HepG2 (cell line): Measurements from ENCODE around the gene RNPS1. TPM values are rescaled to one million over a fixed set of nuclear protein-coding genes. Genes with fewer than 3 reads are reported as not detected.

Experiments used
- BCL6 ChIP-seq: IDR thresholded peaks from 2 replicates; pipeline ENCODE4 v1.6.1; 2016; ENCODE audit warnings: missing genetic modification reagents, missing compliant biosample characterization
- CBX1 ChIP-seq: IDR thresholded peaks from one replicate; pipeline ENCODE4 v1.6.1; 2016; ENCODE audit warnings: antibody characterized with exemption, low read depth
- CREM ChIP-seq, 2 experiments: sonication (generic) in 1 of 2; formaldehyde crosslinking in 1 of 2; IDR thresholded peaks; 2 replicates each; pipeline versions ENCODE4 v1.4.0 to v1.6.1; 2016 to 2020; ENCODE audit warnings: antibody characterized with exemption in 1 of 2, mild to moderate bottlenecking in 1 of 2, missing genetic modification reagents in 1 of 2
- ELF4 ChIP-seq: sonication (generic); formaldehyde crosslinking; IDR thresholded peaks from 2 replicates; pipeline ENCODE4 v1.5.0; 2020; ENCODE audit warnings: missing genetic modification reagents, mild to moderate bottlenecking, moderate library complexity, borderline replicate concordance
- FLYWCH1 ChIP-seq: sonication (generic); formaldehyde crosslinking; IDR thresholded peaks from 2 replicates; pipeline ENCODE4 v1.8.1; 2023; ENCODE audit warnings: mild to moderate bottlenecking, missing genetic modification reagents
- FOXC1 ChIP-seq: sonication (generic); formaldehyde crosslinking; IDR thresholded peaks from 2 replicates; pipeline ENCODE4 v1.8.0; 2022; ENCODE audit warnings: mild to moderate bottlenecking, missing genetic modification reagents, borderline replicate concordance
- FOXO1 ChIP-seq: sonication (generic); formaldehyde crosslinking; IDR thresholded peaks from 2 replicates; pipeline ENCODE4 v1.4.0; 2020; ENCODE audit warnings: missing genetic modification reagents
- HOXA9 ChIP-seq: sonication (generic); formaldehyde crosslinking; IDR thresholded peaks from 2 replicates; pipeline ENCODE4 v1.8.1; 2022; ENCODE audit warnings: missing genetic modification reagents, mild to moderate bottlenecking, moderate library complexity, borderline replicate concordance
- PCBP2 ChIP-seq: fragments of 200-400 bp; formaldehyde crosslinking; optimal IDR thresholded peaks from 2 replicates; pipeline ENCODE3; 2018; ENCODE audit warnings: low read length, low read depth; ENCODE audit not compliant: poor library complexity, severe bottlenecking
- RFXAP ChIP-seq: sonication (generic); formaldehyde crosslinking; IDR thresholded peaks from 2 replicates; pipeline ENCODE4 v1.4.0; 2020; ENCODE audit warnings: missing genetic modification reagents, borderline replicate concordance
- SYNCRIP ChIP-seq: fragments of 200-400 bp; formaldehyde crosslinking; IDR thresholded peaks from 2 replicates; pipeline ENCODE4 v1.6.1; 2018; ENCODE audit warnings: mild to moderate bottlenecking, low read depth, low read length; ENCODE audit not compliant: insufficient read depth
- XBP1 ChIP-seq: sonication (generic); formaldehyde crosslinking; IDR thresholded peaks from 2 replicates; pipeline ENCODE4 v1.5.0; 2020; ENCODE audit warnings: missing genetic modification reagents
- ZNF225 ChIP-seq: sonication (generic); formaldehyde crosslinking; IDR thresholded peaks from 2 replicates; pipeline ENCODE4 v1.4.0; 2020; ENCODE audit warnings: mild to moderate bottlenecking, missing genetic modification reagents
- ZNF367 ChIP-seq: sonication (generic); formaldehyde crosslinking; IDR thresholded peaks from 2 replicates; pipeline ENCODE4 v1.4.0; 2020; ENCODE audit warnings: missing genetic modification reagents, borderline replicate concordance
- ZNF670 ChIP-seq: sonication (generic); formaldehyde crosslinking; IDR thresholded peaks from 2 replicates; pipeline ENCODE4 v1.8.0; 2022; ENCODE audit warnings: mild to moderate bottlenecking, missing genetic modification reagents, borderline replicate concordance
- ZNF678 ChIP-seq: sonication (generic); formaldehyde crosslinking; IDR thresholded peaks from 2 replicates; pipeline ENCODE4 v1.4.0; 2020; ENCODE audit warnings: mild to moderate bottlenecking, missing genetic modification reagents
- ZNF737 ChIP-seq: sonication (generic); formaldehyde crosslinking; IDR thresholded peaks from 2 replicates; pipeline ENCODE4 v1.5.0; 2020; ENCODE audit warnings: missing genetic modification reagents, mild to moderate bottlenecking, borderline replicate concordance
- ZNF772 ChIP-seq: sonication (generic); formaldehyde crosslinking; IDR thresholded peaks from 2 replicates; pipeline ENCODE4 v1.5.0; 2020; ENCODE audit warnings: mild to moderate bottlenecking, missing genetic modification reagents
- ZNF792 ChIP-seq: IDR thresholded peaks from 2 replicates; pipeline ENCODE4 v1.6.1; 2016
- polyA plus RNA-seq, 8 experiments: library from polyadenylated mRNA; depleted of rRNA in 3 of 8; stranded (reverse) in 7 of 8; unstranded in 1 of 8; fragments of >200 nt; fragmentation: Illumina TruSeq in 4 of 8; extraction: Trizol in 4 of 8; gene quantifications; 2 replicates each; pipeline versions ENCODE4 v1.2.1 to v1.2.3, GENCODE V29; 2011 to 2016; ENCODE audit warnings: low read depth in 4 of 8, missing spikeins in 1 of 8, mixed read lengths in 1 of 8; ENCODE audit not compliant: insufficient read depth in 1 of 8
- total RNA-seq, 5 experiments: library from RNA; depleted of rRNA; stranded (reverse); fragments of >200 nt; fragmentation: Illumina TruSeq; extraction: Trizol; gene quantifications; 2 replicates each; pipeline ENCODE4 v1.2.3, GENCODE V29; 2016; ENCODE audit warnings: low read depth in 1 of 5
- TF ChIP-seq, protein P1 (sequence below): sonication (generic); formaldehyde crosslinking; IDR thresholded peaks from 2 replicates; pipeline ENCODE4 v1.5.1; 2020; ENCODE audit warnings: missing genetic modification reagents, mild to moderate bottlenecking, borderline replicate concordance
- TF ChIP-seq, protein P2 (sequence below): sonication (generic); formaldehyde crosslinking; IDR thresholded peaks from 2 replicates; pipeline ENCODE4 v1.4.0; 2020; ENCODE audit warnings: mild to moderate bottlenecking, missing genetic modification reagents
- TF ChIP-seq, protein P3 (sequence below): sonication (generic); formaldehyde crosslinking; IDR thresholded peaks from 2 replicates; pipeline ENCODE4 v1.8.0; 2022; ENCODE audit warnings: mild to moderate bottlenecking, missing genetic modification reagents, borderline replicate concordance
- TF ChIP-seq, protein P4 (sequence below): sonication (generic); formaldehyde crosslinking; IDR thresholded peaks from 2 replicates; pipeline ENCODE4 v1.5.0; 2020; ENCODE audit warnings: missing genetic modification reagents
- TF ChIP-seq, protein P5 (sequence below): sonication (generic); formaldehyde crosslinking; IDR thresholded peaks from 2 replicates; pipeline ENCODE4 v1.5.0; 2020; ENCODE audit warnings: missing genetic modification reagents

Gene RNPS1
- total and polyA plus RNA-seq, 2 of the 13 experiments (the other 11 are each of a cell fraction or from before 2014, with no cell fraction given): 126 to 133 TPM

DNA sequence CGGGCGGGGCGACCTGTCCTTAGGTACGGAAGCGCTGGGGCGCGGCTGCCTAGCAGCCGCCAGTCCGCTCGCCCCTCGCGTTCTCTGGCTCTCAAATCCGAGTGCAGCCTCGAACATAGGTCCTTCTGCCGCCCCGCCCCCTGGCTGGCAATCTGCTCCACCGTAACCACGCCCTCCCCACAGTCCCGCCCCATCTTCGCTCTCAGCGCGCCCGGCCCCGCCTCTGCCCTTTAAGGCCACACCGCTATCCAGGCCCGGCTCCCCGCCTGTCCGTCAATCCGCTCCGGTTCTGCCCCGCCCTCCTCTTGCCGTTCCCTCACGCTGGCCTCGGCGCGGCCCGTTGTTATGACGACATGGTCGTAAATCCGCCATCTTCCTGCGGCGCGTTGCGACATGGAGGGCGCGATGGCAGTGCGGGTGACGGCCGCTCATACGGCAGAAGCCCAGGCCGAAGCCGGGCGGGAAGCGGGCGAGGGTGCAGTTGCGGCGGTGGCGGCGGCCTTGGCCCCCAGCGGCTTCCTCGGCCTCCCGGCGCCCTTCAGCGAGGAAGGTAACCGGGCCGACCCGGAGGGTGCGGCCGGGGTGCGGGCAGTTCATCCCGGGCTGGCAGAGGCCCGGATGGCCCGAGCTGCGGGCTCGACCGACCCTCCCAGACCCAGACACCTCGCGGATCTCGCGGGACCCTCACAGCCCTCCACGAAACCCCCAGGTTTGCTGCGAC, 44.5 kb downstream of the RNPS1 start, which contains the start of gene E4F1 (continued):
- TF ChIP-seq, protein P1, sequence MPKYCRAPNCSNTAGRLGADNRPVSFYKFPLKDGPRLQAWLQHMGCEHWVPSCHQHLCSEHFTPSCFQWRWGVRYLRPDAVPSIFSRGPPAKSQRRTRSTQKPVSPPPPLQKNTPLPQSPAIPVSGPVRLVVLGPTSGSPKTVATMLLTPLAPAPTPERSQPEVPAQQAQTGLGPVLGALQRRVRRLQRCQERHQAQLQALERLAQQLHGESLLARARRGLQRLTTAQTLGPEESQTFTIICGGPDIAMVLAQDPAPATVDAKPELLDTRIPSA (CRISPR knock-in tag): no peak
- TF ChIP-seq RFXAP (CRISPR knock-in tag) (peak; percentile 43; the same call in 1 of the 2 replicates), ZNF772 (peak; percentile 97), ELF4 (CRISPR knock-in tag) (no peak), FLYWCH1 (CRISPR knock-in tag) (no peak), CREM (IDR thresholded peaks at IDR 0.05) (peak; percentile 82), CREM (CRISPR knock-in tag; IDR thresholded peaks at IDR 0.05) (peak; percentile 68; the same call in 1 of the 2 replicates), BCL6 (CRISPR knock-in tag) (peak; percentile 38; the same call in 1 of the 2 replicates), ZNF225 (peak; percentile 70), FOXO1 (CRISPR knock-in tag) (peak; percentile 72), CBX1 (no peak), ZNF367 (0 out of 2 replicates have a peak, but pooled peaks have one; percentile 58), PCBP2 (no peak), XBP1 (CRISPR knock-in tag) (no peak), ZNF670 (CRISPR knock-in tag) (no peak), SYNCRIP (no peak), HOXA9 (CRISPR knock-in tag) (peak; percentile 85; the same call in 1 of the 2 replicates), ZNF678 (no peak), ZNF792 (peak; percentile 88), ZNF737 (CRISPR knock-in tag) (no peak), FOXC1 (CRISPR knock-in tag) (no peak)
- TF ChIP-seq, protein P2, sequence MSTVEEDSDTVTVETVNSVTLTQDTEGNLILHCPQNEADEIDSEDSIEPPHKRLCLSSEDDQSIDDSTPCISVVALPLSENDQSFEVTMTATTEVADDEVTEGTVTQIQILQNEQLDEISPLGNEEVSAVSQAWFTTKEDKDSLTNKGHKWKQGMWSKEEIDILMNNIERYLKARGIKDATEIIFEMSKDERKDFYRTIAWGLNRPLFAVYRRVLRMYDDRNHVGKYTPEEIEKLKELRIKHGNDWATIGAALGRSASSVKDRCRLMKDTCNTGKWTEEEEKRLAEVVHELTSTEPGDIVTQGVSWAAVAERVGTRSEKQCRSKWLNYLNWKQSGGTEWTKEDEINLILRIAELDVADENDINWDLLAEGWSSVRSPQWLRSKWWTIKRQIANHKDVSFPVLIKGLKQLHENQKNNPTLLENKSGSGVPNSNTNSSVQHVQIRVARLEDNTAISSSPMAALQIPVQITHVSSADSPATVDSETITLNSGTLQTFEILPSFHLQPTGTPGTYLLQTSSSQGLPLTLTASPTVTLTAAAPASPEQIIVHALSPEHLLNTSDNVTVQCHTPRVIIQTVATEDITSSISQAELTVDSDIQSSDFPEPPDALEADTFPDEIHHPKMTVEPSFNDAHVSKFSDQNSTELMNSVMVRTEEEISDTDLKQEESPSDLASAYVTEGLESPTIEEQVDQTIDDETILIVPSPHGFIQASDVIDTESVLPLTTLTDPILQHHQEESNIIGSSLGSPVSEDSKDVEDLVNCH (CRISPR knock-in tag): no peak
- TF ChIP-seq, protein P3, sequence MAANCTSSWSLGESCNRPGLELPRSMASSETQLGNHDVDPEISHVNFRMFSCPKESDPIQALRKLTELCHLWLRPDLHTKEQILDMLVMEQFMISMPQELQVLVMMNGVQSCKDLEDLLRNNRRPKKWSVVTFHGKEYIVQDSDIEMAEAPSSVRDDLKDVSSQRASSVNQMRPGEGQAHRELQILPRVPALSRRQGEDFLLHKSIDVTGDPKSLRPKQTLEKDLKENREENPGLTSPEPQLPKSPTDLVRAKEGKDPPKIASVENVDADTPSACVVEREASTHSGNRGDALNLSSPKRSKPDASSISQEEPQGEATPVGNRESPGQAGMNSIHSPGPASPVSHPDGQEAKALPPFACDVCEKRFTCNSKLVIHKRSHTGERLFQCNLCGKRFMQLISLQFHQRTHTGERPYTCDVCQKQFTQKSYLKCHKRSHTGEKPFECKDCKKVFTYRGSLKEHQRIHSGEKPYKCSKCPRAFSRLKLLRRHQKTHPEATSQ (CRISPR knock-in tag): no peak
- TF ChIP-seq, protein P4, sequence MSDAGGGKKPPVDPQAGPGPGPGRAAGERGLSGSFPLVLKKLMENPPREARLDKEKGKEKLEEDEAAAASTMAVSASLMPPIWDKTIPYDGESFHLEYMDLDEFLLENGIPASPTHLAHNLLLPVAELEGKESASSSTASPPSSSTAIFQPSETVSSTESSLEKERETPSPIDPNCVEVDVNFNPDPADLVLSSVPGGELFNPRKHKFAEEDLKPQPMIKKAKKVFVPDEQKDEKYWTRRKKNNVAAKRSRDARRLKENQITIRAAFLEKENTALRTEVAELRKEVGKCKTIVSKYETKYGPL: 0 out of 2 replicates have a peak, but pooled peaks have one; percentile 27
- TF ChIP-seq, protein P5, sequence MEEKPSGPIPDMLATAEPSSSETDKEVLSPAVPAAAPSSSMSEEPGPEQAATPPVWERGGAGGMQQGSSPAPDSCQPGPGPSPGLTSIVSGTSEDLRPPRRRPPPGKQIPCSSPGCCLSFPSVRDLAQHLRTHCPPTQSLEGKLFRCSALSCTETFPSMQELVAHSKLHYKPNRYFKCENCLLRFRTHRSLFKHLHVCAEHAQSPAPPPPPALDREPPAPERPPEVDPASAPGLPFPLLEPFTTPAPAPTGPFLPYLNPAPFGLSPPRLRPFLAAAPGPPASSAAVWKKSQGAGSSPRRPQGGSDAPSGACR: no peak; the same call in 1 of the 2 replicates
